Natural killer cell (primary cell): ENCODE measurements around the gene MICAL2. TPM values are rescaled to one million over a fixed set of nuclear protein-coding genes. Genes with fewer than 3 reads are reported as not detected.

Experiments
- ATAC-seq, 3 donors: fragments of 150-1000 bp in 2 of 3; fragments of 200-7000 bp in 1 of 3; cut with Tn5 transposase; 1 replicate in 1 of 3; 2 replicates in 2 of 3; pipeline ENCODE4 v1.10.0; 2021; ENCODE audit warnings: mild to moderate bottlenecking in 2 of 3, moderate library complexity in 2 of 3
- DNase-seq, 2 donors: peaks; one replicate each; pipeline versions ENCODE4 v3.0.0 to v3.0.0-alpha.2; 2013 to 2021; ENCODE audit warnings: mixed read lengths in 1 of 2
- H3K27ac ChIP-seq: one replicate; pipeline ENCODE4 v1.5.1; 2013; ENCODE audit warnings: mild to moderate bottlenecking, low read length
- H3K27me3 ChIP-seq: one replicate; pipeline ENCODE4 v1.6.1; 2013; ENCODE audit warnings: low read length; ENCODE audit not compliant: control insufficient read depth, insufficient read depth
- H3K36me3 ChIP-seq: one replicate; pipeline ENCODE4 v1.6.1; 2013; ENCODE audit warnings: low read length; ENCODE audit not compliant: control insufficient read depth, insufficient read depth
- H3K4me1 ChIP-seq: one replicate; pipeline ENCODE4 v1.6.1; 2013; ENCODE audit warnings: low read length; ENCODE audit not compliant: control insufficient read depth, insufficient read depth
- H3K4me3 ChIP-seq: one replicate; pipeline ENCODE4 v1.5.1; 2013; ENCODE audit warnings: low read length
- H3K9me3 ChIP-seq: one replicate; pipeline ENCODE4 v1.6.1; 2013; ENCODE audit warnings: low read length; ENCODE audit not compliant: control insufficient read depth, insufficient read depth
- H3K27ac Mint-ChIP-seq, 2 donors: one replicate each; pipeline ENCODE4 v1.8.0; 2022; ENCODE audit warnings: mild to moderate bottlenecking in 2 of 2, mixed read lengths in 2 of 2, moderate library complexity in 1 of 2
- H3K27me3 Mint-ChIP-seq, 2 donors: one replicate each; pipeline ENCODE4 v1.8.0; 2022; ENCODE audit warnings: low read depth in 2 of 2, mixed read lengths in 2 of 2
- H3K36me3 Mint-ChIP-seq: one replicate; pipeline ENCODE4 v1.8.0; 2022; ENCODE audit warnings: mixed read lengths
- H3K4me1 Mint-ChIP-seq, 2 donors: one replicate each; pipeline ENCODE4 v1.8.0; 2022; ENCODE audit warnings: mixed read lengths in 2 of 2
- H3K4me3 Mint-ChIP-seq: one replicate; pipeline ENCODE4 v1.8.0; 2022; ENCODE audit warnings: mild to moderate bottlenecking, moderate library complexity, mixed read lengths
- H3K9me3 Mint-ChIP-seq, 2 donors: one replicate each; pipeline ENCODE4 v1.8.0; 2022; ENCODE audit warnings: mixed read lengths in 2 of 2
- CTCF ChIP-seq: fragments of 200-600 bp; IDR thresholded peaks from one replicate; pipeline ENCODE4 v1.8.0; 2022; ENCODE audit warnings: antibody characterized with exemption
- WGBS: methylation state at CpG from one replicate; pipeline ENCODE4 v1.1.7; 2013; ENCODE audit warnings: missing lambda C conversion rate; ENCODE audit not compliant: insufficient coverage; 5-methylcytosine and 5-hydroxymethylcytosine counted together
- intact Hi-C: fragments of 100-400 bp; cut with micrococcal nuclease; formaldehyde crosslinking; loops from one replicate; pipeline ENCODE4 v1.14.2; 2022
- total RNA-seq, 4 donors: library from RNA; stranded (reverse); fragments of 120-200 nt in 1 of 4; gene quantifications; one replicate each; pipeline versions ENCODE4 v1.2.3 to v1.2.4, GENCODE V29; 2013 to 2022

The MICAL2 gene
- total RNA-seq, 3 donors from 2014 or later (not counting 1 experiment from before 2014, with no cell fraction given) = 54.6 to 68.6 (median 57.4) TPM

DNA sequence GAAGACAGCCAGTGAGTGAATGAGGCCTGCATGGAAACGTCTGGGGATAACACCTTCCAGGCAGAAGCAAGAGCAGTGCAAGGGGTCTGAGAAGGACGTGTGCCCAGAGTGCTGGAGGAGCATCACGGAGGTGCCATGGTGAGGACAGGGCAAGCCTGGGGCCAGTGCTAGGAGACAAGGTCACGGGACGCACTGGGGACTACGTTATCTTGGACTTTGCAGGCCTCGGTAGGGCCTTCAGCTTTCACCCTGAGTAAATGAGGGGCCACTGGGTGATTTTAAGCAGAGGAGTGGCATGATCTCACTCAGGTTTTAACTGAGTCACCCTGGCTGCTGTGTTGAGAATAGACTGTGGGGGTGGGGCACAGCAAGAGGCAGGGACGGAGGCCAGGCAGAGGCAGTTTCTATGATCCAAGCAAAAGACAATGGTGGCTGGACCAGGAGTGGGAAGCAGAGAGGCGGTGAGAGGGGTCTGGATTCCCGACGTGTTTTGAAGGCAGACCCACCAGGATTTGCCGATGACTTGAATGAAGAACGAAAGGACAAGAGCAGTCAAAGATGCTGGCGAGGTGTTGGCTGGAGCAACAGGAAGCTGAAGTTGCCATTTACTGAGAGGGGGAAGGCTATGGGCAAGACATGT lies 164.3 kb downstream of the MICAL2 start:
- no peaks in the 10 kb centered on the region for H3K27me3 Mint-ChIP-seq
- H3K9me3 ChIP-seq = no peaks in the 10 kb centered on the region
- H3K27me3 ChIP-seq = no peaks in the 10 kb centered on the region
- 93% methylated on average over 14 of the region's 14 CpGs for WGBS
- H3K4me3 ChIP-seq = no peak overlapping the region
- TF ChIP-seq CTCF = no peak
- H3K36me3 Mint-ChIP-seq = no peaks in the 10 kb centered on the region
- H3K4me1 ChIP-seq = no peaks in the 10 kb centered on the region
- H3K4me3 Mint-ChIP-seq = no peak overlapping the region
- H3K27ac ChIP-seq = no peak overlapping the region
- H3K27ac Mint-ChIP-seq = no peak overlapping the region
- intact Hi-C loops = no loop called here
- DNase-seq (no peak), ATAC-seq (no peak)
- H3K4me1 Mint-ChIP-seq = no peaks in the 10 kb centered on the region
- H3K36me3 ChIP-seq = no peaks in the 10 kb centered on the region
- H3K9me3 Mint-ChIP-seq = no peaks in the 10 kb centered on the region

DNA sequence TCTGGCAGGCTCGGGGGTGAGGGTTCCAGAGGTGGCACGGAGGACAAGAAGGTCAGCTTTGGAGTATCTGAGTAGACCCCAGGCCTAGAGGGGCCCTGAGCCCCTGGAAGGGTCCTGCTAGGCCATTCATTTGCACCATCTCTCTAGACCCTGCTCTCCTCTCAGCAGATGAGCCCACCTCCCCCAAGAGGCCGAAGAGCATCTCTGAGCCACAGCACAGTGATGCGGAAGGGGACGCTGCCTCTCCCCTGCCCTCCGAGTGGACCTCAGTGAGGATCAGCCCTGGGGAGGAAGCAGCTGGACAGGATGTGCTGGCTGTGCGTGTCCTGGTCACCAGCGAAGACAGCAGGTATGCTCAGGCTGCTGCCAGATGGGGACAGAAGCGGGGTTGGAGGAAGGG lies 165.4 kb downstream of the MICAL2 start:
- DNase-seq (no peak), ATAC-seq (no peak)
- no peak overlapping the region for H3K4me3 Mint-ChIP-seq
- H3K36me3 Mint-ChIP-seq = no peaks in the 10 kb centered on the region
- WGBS = 87% methylated on average over 9 of the region's 9 CpGs
- no peak overlapping the region for H3K27ac ChIP-seq
- no peaks in the 10 kb centered on the region for H3K27me3 ChIP-seq
- TF ChIP-seq CTCF = no peak
- no peaks in the 10 kb centered on the region for H3K27me3 Mint-ChIP-seq
- H3K4me1 ChIP-seq = no peaks in the 10 kb centered on the region
- H3K9me3 ChIP-seq = no peaks in the 10 kb centered on the region
- intact Hi-C loops = no loop called here
- H3K4me3 ChIP-seq = no peak overlapping the region
- H3K9me3 Mint-ChIP-seq = no peaks in the 10 kb centered on the region
- no peaks in the 10 kb centered on the region for H3K4me1 Mint-ChIP-seq
- no peak overlapping the region for H3K27ac Mint-ChIP-seq
- no peaks in the 10 kb centered on the region for H3K36me3 ChIP-seq

DNA sequence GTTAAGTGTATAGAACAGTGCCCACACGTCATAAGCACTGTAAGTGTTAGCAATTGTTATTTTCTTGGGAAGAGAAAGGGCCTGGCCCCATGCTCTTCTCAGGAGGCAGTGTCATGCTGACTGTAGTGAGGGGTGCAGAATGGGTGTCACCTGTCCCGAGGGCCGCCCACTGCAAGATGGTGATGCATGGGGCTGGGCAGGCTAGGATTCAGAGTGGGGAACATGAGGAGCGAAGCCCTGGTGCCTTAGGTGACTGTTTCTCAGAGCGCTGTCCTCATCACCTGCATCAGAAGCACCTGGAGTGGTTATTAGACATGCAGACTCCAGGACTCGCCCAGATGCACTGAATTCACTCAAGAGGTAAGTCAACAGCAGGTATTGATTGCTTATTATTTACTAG lies 166.0 kb downstream of the MICAL2 start:
- intact Hi-C loops = no loop called here
- Histone ChIP-seq H3K27ac (no peak overlapping the region), H3K4me1 (no peaks in the 10 kb centered on the region), H3K27me3 (no peaks in the 10 kb centered on the region), H3K36me3 (no peaks in the 10 kb centered on the region), H3K4me3 (no peak overlapping the region), H3K9me3 (no peaks in the 10 kb centered on the region)
- no peak overlapping the region for H3K4me3 Mint-ChIP-seq
- no peaks in the 10 kb centered on the region for H3K36me3 Mint-ChIP-seq
- no peaks in the 10 kb centered on the region for H3K4me1 Mint-ChIP-seq
- ATAC-seq = no peak
- H3K9me3 Mint-ChIP-seq = no peaks in the 10 kb centered on the region
- DNase-seq = no peak
- H3K27ac Mint-ChIP-seq = no peak overlapping the region
- no peaks in the 10 kb centered on the region for H3K27me3 Mint-ChIP-seq
- no peak for TF ChIP-seq CTCF
- 89% methylated on average over 6 of the region's 6 CpGs for WGBS

DNA sequence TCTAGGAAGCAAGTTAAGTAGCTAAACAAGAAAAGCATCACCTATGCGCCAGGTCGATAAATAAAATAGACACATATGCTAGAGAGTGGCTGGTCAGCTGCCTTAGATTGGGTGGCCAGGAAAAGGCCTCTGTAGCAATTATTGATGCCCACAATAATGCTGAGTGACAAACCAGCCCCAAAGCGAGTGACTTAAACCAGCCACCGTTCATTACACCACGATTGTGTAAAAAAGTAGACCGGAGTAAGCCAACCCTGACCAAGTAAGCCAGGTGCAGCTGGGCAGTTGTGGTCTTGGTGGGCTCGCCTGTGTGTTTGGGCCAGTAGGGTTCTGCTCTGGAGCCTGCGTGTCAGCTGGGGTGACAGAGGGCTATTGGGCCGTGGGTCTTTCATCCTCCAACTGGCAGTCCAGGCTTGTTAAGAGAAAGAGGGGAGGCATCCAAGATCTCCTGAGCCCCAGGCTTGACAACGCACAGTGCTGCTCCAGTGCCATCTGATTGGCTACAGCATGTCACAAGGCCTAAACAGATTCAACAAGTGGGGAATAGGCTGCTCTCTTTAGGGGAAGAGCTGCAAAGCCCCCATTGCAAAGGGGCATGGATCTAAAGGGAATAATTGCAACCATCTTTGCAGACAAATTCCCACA lies 166.6 kb downstream of the MICAL2 start:
- WGBS = 77% methylated on average over 10 of the region's 10 CpGs
- H3K4me3 Mint-ChIP-seq = no peak overlapping the region
- peaks cover 4% of the 10 kb centered on the region for H3K4me1 ChIP-seq
- H3K4me1 Mint-ChIP-seq = no peaks in the 10 kb centered on the region
- H3K27ac ChIP-seq = no peak overlapping the region
- no peaks in the 10 kb centered on the region for H3K36me3 Mint-ChIP-seq
- no peaks in the 10 kb centered on the region for H3K27me3 ChIP-seq
- ATAC-seq = no peak
- H3K36me3 ChIP-seq = no peaks in the 10 kb centered on the region
- H3K4me3 ChIP-seq = no peak overlapping the region
- intact Hi-C loops = no loop called here
- no peaks in the 10 kb centered on the region for H3K9me3 Mint-ChIP-seq
- no peak for DNase-seq
- H3K27me3 Mint-ChIP-seq = no peaks in the 10 kb centered on the region
- H3K9me3 ChIP-seq = no peaks in the 10 kb centered on the region
- TF ChIP-seq CTCF = no peak
- no peak overlapping the region for H3K27ac Mint-ChIP-seq
